DMS53 (cell line): ENCODE results near the gene NUAK1.
A peak's percentile ranks its signal among the peaks of the same experiment; 100 is the strongest.

Source experiments
- DNase-seq: peaks from one replicate; lab custom pipeline; 2025; lab: John Stamatoyannopoulos, UW

NUAK1 gene

GRCh38 chr12:106138633-106139421 is at the start of gene NUAK1:
Gene NUAK1 (minus strand): TSS chr12:106138954. CDS start chr12:106138653, 301 bp downstream.
- peak; percentile 90 for DNase-seq

- DNase-seq = no peak
These were observed 49.5 kb upstream of the NUAK1 start for GRCh38 chr12:106188256-106188655.

- DNase-seq = no peak
These were observed 49.1 kb upstream of the NUAK1 start for GRCh38 chr12:106187842-106188241.

DNA sequence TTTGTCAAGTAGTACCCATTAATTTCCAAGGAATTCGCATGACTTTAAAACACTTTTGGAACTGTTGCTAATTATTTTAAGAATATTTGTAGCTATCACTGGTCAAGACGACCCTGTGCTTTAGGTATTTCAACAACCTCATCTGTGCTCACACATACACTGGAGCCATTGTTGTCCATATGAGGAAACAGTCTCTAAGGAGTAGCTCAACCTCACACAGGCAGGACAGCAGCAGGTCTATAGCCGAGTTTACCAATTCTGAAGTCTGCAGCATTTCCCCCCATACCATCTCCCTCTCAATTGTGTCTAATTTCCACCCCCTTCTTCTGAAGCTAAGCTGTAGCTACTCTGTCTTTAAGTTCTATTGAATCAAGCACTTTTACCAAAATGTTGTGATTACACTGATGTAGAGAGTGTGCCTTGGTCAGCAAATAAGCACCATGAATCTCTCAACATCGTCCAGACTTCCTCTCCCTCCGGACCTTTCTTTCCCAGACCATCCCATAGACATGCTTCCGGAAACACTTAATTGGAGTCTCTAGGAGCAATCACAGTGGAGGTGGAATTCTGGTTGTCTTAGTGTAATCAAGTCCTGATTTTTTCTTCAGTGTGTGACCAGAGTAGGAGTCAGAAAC is 48.5 kb upstream of the NUAK1 start:
- no peak for DNase-seq

DNA sequence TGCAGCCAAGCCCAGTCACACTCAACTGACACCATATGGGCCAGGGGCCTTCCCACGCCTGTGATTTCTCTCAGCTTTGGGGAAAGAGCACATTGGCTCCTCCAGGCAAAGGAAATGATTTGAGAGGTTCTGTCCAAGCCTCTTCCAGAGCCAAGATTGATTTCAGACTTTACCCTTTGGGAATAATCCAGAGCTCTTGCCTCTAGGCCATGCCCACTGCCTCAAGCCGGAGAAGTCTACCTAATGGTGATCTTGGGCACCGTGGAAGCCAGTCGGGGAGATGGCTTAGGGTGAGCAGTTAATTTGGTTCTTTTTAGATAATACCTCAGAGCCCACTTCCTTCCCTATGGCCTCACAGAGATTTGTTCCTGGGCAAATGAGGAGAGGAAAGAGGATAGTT is 45.0 kb upstream of the NUAK1 start:
- DNase-seq = no peak

GRCh38 chr12:106181401-106182114 is 42.8 kb upstream of the NUAK1 start:
- no peak for DNase-seq

GRCh38 chr12:106179086-106179485 is 40.3 kb upstream of the NUAK1 start:
- no peak for DNase-seq

DNA sequence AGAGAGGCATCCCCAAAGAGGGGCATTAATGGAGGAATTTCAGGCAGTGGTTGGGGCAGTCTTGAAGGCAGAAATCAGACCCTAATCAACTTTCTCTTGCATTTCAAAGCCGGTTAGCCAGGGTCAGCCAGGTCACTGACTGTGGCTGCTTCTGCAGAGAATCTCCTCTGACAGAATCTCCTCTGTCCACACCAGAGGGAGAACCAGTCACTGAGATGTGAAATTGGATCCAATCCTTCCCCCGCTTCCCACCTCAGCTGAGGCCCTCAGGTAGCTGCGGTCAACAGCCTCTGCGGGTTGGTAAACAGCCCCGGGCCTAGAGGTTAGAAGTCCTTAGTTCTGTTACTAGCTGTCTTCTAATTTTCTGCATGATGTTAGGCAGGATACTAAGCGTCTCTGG is 39.8 kb upstream of the NUAK1 start:
- DNase-seq = no peak

- DNase-seq = no peak
These were observed 37.8 kb upstream of the NUAK1 start for GRCh38 chr12:106176560-106176959.

DNA sequence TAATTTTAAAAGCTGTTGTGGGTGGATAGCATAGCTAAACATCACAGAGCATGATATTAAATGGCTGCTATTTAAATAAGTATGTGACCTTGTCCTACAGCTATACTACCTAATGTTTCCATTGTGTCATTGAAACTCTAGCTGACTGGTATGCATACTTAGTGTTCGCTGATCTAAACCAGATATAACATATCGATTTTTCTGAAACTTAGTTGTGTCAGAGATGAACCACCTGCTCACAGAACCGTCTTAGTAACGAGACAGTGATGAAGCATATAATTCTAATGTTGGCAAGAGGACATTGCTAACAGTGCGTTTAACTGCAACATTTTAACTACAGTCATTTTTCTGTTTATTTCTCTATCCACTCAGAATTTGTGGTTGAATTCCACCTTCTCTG is 36.1 kb upstream of the NUAK1 start:
- DNase-seq = no peak

- DNase-seq = no peak
These were observed 34.7 kb upstream of the NUAK1 start for GRCh38 chr12:106173442-106173841.

DNA sequence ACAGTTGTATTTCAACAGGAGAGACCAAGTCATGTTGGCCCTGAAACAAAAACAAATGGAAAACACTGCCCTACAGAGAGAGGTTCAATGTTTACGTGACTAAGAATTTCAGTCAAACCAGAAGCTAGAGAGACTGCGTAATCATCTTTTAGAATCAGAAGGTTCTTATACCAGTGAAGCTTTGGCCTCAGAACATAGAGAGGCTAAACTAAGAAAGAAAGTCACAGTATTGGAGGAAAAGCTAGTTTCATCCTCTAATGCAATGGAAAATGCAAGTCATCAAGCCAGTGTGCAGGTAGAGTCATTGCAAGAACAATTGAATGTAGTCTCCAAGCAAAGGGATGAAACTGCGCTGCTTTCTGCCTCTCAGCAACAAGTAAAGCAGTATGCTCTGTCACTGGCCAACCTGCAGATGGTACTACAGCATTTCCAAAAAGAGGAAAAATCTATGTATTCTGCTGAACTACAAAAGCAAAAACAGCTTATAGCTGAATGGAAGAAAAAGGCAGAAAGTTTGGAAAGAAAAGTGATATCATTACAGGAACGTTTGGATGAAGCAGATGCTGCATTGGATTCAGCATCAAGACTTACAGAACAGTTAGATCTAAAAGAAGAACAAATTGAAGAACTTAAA is 32.5 kb upstream of the NUAK1 start:
- no peak for DNase-seq

DNA sequence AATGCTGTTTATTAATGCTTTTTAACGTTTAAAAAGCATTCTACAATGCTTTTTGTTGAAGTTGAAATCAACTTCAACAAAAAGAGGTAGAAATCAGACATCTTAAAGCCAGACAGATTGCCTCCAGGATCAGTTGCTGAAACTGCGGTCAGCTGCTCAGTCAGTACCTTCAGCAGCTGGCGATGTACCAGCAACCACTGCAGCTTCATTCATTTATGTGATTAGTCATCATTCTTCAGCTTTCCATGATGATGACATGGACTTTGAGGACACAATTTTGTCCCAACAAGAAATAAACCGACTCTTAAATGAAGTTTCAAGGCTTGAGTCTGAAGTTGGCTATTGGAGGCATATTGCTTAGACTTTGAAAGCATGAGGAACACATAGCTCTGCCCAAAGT is 31.5 kb upstream of the NUAK1 start:
- peak; percentile 18 for DNase-seq

DNA sequence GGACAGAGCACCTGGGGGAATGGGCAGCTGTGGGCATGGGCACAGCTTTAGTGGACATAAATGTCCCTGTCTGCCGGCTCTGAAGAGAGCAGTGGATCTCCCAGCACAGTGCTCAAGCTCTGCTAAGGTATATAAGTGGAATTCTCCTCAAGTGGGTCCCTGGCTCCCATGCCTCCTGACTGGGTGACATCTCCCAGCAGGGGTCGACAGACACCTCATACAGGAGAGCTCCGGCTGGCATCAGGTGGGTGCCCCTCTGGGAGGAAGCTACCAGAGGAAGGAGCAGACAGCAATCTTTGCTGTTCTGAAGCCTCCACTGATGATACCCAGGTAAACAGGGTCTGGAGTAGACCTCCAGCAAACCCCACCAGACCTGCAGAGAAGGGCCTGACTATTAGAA is 25.0 kb upstream of the NUAK1 start:
- DNase-seq = no peak

DNA sequence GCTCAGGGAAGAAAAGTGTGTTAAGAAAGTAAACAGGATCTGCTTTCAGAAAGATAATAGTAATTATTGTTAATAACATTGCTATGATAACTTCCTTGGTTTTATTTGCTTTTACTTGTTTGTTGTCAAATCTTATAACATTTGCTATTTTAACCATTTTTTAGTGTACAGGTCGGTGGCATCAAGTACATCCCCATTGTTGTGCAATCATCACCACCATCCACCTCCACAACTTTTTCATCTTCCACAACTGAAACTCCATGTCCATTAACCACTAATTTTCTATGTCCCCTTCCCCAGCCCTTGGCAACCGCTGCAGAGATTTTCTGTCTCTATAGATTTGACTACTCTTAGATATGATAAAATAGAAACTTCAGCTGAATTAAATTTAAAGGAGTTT is 22.7 kb upstream of the NUAK1 start:
- DNase-seq = no peak

DNA sequence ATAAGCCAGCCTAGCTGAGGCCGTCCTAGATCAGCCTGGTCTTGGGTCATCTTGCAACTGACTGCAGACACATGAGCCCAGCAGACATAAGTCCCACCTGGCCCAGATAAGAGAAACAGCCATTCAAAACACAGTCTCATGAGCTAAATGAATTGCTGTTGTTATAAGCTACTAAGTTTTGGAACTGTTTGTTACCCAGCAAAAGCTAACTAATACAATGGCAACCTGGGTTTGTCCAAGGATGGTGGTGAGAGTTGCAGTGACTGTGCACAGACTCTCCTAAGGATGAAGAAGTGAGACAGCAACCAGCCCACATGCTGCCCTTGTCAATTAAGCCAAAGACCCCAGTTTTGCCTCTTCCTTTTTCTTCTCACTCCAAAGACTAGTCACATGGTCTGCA is 22.2 kb upstream of the NUAK1 start:
- no peak for DNase-seq

DNA sequence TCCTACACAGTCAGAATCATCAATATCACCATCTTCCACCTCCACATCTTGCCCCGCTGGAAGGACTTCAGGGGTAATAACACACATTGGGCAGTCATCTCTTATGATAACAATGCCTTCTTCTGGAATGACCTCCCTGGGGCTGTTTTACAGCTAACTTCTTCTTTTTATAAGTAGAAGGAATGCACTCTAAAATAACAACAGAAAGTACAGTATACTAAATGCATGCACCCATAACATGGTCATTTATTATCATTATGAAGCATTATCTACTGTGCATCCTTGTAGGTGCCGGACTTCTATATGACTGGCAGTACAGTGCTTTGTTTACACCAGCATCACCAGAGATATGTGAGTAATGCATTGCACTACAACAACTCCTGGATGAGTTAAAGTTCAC is 19.0 kb upstream of the NUAK1 start:
- no peak for DNase-seq

DNA sequence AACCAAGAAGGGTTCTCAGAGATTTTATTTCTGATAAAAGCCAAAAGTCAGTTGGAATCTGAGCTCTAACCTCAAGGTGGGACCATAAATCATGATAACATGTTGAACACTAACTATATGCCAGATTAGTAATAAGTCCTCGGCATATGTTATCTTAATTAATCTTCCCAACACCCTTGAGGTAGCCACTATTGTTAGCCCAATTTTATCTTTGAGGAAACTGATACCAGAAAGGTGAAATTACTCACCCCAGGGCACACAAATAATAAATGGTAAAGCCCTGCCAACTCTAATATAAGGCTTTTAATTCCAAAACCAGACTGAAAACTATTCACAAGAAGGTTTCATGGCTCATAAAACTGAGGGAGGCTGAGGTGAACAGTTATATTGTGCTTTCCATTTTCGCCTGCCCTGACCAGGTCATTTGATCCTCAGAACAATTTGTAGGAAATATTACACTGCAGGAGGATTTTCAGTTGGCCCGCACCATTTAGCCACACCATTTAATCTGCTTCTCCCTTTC is 16.1 kb upstream of the NUAK1 start:
- no peak for DNase-seq

DNA sequence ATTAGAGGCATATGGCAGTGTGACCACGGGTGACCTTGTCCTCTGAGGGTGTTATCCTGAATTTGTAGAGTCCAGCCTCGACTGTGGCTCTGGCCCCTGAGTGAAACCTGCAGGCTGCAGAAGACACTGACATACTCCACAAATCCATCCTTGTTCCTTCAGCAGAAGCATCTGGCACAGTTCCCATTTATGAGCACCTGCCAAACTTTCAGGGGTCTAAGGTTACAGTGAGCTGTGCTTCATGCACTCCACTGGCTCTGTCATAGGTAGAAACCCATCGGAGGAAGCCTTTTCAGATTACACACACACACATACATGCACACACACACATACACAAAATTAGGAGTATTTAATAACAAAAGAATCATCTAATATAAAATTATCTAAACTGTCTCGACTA is 13.6 kb upstream of the NUAK1 start:
- DNase-seq = peak; percentile 39

DNA sequence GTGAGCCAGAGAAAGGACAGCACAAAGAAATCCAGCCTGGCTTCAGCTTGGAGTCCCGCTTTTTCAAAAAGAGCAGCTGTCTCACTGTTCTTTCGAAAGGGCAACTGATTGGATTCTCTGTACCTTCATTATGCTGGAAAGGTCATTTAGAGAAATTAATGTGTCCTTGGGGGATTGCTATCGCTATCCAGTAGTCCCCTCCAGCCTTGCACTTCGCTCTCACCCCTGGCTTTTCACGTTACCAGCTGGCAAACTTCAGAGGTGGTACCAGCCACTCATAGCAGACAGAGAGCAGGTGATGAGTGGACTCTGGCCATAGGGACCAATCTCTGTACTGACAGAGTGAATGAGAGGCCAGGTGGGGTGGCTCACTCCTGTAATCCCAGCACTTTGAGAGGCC is 11.8 kb upstream of the NUAK1 start:
- DNase-seq = no peak

GRCh38 chr12:106149096-106149784 is 10.5 kb upstream of the NUAK1 start:
- DNase-seq = peak; percentile 51

GRCh38 chr12:106147956-106148355 is 9.2 kb upstream of the NUAK1 start:
- peak; percentile 67 for DNase-seq
